GM12891 (cell line): ENCODE measurements around the gene NECAB3.
A peak's percentile ranks its signal among the peaks of the same experiment; 100 is the strongest.

Experiments used
- PAX5 ChIP-seq: IDR thresholded peaks from 2 replicates; pipeline ENCODE4 v1.6.1; 2011; ENCODE audit warnings: low read length, moderate library complexity, mild to moderate bottlenecking; ENCODE audit not compliant: insufficient read depth, severe bottlenecking
- POLR2A ChIP-seq: IDR thresholded peaks from 2 replicates; pipeline ENCODE4 v1.6.1; 2011; ENCODE audit warnings: low read depth, low read length, control low read depth
- POLR2AphosphoS5 ChIP-seq: IDR thresholded peaks from 2 replicates; pipeline ENCODE4 v1.6.1; 2011; ENCODE audit warnings: low read depth, low read length, control low read depth
- POU2F2 ChIP-seq: IDR thresholded peaks from 2 replicates; pipeline ENCODE4 v1.6.1; 2011; ENCODE audit warnings: low read depth, mild to moderate bottlenecking, control low read depth, low read length, moderate library complexity
- TAF1 ChIP-seq: IDR thresholded peaks from 2 replicates; pipeline ENCODE4 v1.6.1; 2011; ENCODE audit warnings: low read depth, low read length, control low read depth

DNA sequence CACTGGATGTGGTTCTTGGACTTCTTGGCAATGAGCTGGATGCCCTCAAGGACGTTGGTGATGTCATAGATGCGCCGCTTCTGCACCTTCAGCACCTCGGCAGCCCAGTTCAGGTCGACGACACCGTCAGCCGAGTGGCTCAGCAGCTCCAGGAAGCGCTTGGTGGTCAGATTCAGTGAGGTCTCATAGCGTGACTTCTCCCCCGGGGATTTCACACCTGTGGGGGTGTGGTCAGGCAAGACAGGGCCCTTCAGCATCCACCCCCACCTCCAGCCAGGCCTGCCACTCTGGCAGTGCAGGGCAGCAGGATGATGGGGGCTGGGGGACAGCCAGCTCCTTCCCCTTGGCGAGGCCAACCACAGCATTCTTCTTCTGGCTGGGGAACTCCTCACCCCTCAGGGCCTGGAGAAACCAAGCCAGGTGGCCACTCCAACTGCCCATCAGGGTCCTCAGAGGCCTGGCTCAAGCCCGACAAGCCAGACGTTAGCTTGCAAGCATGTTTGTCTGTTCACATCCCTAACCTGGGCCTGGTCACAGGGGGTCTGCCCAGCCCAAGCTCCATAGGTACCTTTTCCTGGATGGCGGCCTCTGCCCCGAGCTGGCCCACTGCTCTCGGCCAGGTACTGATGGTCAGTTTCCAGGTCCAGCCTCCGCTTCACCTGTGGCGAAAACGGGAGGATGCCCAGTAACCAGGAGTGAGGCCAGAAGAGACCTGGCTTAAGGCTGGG lies 5.7 kb upstream of the NECAB3 start:
- TF ChIP-seq POLR2AphosphoS5 (peak; percentile 51; the same call in 1 of the 2 replicates), POLR2A (0 out of 2 replicates have a peak, but pooled peaks have one; percentile 20), TAF1 (no peak), POU2F2 (0 out of 2 replicates have a peak, but pooled peaks have one; percentile 52), PAX5 (no peak)
